ENCODE results near the gene MISFA. TPM values are rescaled to one million over a fixed set of nuclear protein-coding genes. Genes with fewer than 3 reads are reported as not detected.

The MISFA gene
- total and polyA plus RNA-seq, 9 of the 15 experiments (the other 6 are each of a cell fraction or from before 2014, with no cell fraction given), result 1.6 to 6.3 (median 3.4) TPM

- no peak for TF ChIP-seq UBTF (IDR thresholded peaks at IDR 0.05; ENCODE audit: borderline replicate concordance in 1 of 2, low read depth in 2 of 2, low read length in 2 of 2)
- TF ChIP-seq ZFP91 (CRISPR knock-in tag; IDR thresholded peaks at IDR 0.05), result no peak
- TF ChIP-seq BMI1 (IDR thresholded peaks at IDR 0.05; ENCODE audit: low read length), result no peak
- TF ChIP-seq HMG20A (CRISPR knock-in tag; conservative IDR thresholded peaks at IDR 0.05), result no peak
- TF ChIP-seq TCF7L2 (IDR thresholded peaks at IDR 0.05; ENCODE audit: low read depth, low read length), result no peak
- TF ChIP-seq CREM (IDR thresholded peaks at IDR 0.05; ENCODE audit: low read depth), result no peak
Observed at GRCh38 chr11:18600915-18601569, 1.5 kb downstream of the MISFA start (continued).

DNA sequence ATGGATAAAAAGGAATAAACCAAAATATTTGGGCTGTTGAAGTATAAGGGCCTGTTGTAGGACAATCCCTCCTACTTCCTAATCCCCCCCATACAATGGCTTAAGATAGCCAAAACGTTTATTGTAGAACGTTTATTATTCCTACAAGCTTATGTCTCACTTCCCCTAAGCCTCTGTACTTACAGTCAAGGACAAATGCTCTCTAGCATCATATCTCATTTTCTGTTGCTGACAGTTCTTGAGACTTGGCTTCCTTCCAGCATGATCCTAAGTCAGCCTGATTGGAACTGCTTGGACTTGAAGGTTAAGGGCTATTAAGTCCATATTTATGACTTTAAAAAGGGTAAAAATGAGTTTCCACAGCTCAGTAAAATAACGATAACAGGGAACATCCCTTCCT is 8.8 kb downstream of the MISFA start:
- FAIRE-seq, result peak; percentile 60
- ChIA-PET POLR2A (no interaction called here), CTCF (ENCODE audit: low intra/inter-chr PET ratio) (no interaction called here)
- in situ Hi-C loops (cut with MboI), result no loop called here
- ATAC-seq, result peak; percentile 66
- no peaks in the 10 kb centered on the region for H3K79me2 ChIP-seq (ENCODE audit: control insufficient read depth, insufficient read depth, low read length)
- H3K36me3 ChIP-seq (ENCODE audit: control insufficient read depth, insufficient read depth, low read length), result peaks cover 63% of the 10 kb centered on the region
- peak in 2 of 4 experiments; percentile 35 to 62 for DNase-seq (ENCODE audit: extremely low read depth in 1 of 4, low spot score in 3 of 4)
- no peaks in the 10 kb centered on the region for H3K9me3 ChIP-seq (replicated peaks; ENCODE audit: control insufficient read depth, insufficient read depth, low read depth, low read length)
- intact Hi-C loops (cut with micrococcal nuclease), result no loop called here
- WGBS (ENCODE audit: insufficient coverage, low coverage, missing lambda C conversion rate), result 37% methylated on average over 3 of the region's 3 CpGs
- no peaks in the 10 kb centered on the region for H4K20me1 ChIP-seq (replicated peaks; ENCODE audit: control insufficient read depth, insufficient read depth, low read length)
- H3K27ac ChIP-seq (ENCODE audit: extremely low read depth, low read depth, low read length), result peak overlapping the region; percentile 53; the same call in 1 of the 3 replicates
- H3K9ac ChIP-seq (ENCODE audit: insufficient read depth in 1 of 2, low read depth in 2 of 2, low read length in 2 of 2), result no peak overlapping the region
- H3K4me1 ChIP-seq (replicated peaks in 1 of 2; ENCODE audit: control insufficient read depth in 2 of 2, insufficient read depth in 2 of 2, low read length in 2 of 2), result peaks cover 0 to 6% of the 10 kb centered on the region in 2 experiments; a peak in 2 of 5 replicates
- no TSS peak for BruUV-seq (replicated peaks)
- no peaks in the 10 kb centered on the region for H3K9me1 ChIP-seq (ENCODE audit: control insufficient read depth, insufficient read depth, low read length)
- no peak overlapping the region for H3K4me3 ChIP-seq
- no peaks in the 10 kb centered on the region for H3K27me3 ChIP-seq (ENCODE audit: control insufficient read depth in 2 of 2, insufficient read depth in 2 of 2, low read length in 2 of 2)
- no peak overlapping the region for H2AFZ ChIP-seq (ENCODE audit: low read depth, low read length)
- no peak overlapping the region for H3K4me2 ChIP-seq (ENCODE audit: insufficient read depth, low read length)
- no peak for TF ChIP-seq PBX2 (CRISPR knock-in tag; IDR thresholded peaks at IDR 0.05; ENCODE audit: low read depth)
- peak; percentile 84 for TF ChIP-seq PBX2 (tag; conservative IDR thresholded peaks at IDR 0.05; ENCODE audit: low read depth)
- TF ChIP-seq POU5F1 (IDR thresholded peaks at IDR 0.05; ENCODE audit: borderline replicate concordance, low read depth, low read length, partially characterized antibody), result no peak
- no peak for TF ChIP-seq BCL6 (CRISPR knock-in tag; IDR thresholded peaks at IDR 0.05)
